ENCODE data around the gene MED28. TPM values are rescaled to one million over a fixed set of nuclear protein-coding genes. Genes with fewer than 3 reads are reported as not detected.

The MED28 gene
- polyA plus RNA-seq, 2 donors = 5.0 to 9.8 TPM

DNA sequence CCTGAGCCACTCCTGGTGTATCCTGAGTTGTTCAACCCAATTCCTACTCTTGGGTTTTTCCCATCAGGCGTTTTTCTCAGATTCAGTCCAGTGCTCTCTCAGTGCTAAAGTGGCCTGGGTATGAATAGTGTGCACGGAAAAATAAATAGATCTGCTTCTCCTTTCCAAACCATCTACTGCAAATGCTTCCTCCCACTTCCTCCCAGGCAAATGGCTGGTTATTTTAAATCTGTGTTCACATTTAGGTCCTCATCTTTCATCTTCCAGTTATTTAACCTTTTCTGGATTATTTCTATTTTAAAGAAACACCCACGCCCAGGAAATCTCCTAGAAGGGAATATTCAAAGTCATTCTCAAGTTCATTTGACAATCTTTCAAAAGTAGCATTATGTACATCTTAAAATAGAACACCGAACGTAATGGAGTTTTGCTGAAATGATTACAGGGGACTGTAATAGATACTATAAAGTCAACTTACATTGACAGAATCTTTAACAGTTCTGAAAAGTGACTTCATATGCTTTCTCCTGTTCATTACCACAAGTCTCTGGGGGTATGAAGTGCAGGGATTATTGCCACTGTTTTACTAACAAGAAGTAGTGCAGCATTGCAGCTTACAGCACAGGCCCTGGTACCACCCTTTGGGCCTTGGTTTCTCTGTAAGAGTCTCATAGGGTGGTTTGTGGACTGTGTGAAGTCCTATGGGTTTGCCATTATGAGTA lies 66.3 kb downstream of the MED28 start:
- 53 to 56% methylated on average over 5 of the region's 5 CpGs for whole genome bisulfite sequencing, 2 donors
- H3K27ac ChIP-seq (ENCODE audit: low read depth in 2 of 2, low read length in 1 of 2) = no peak overlapping the region
- no peaks in the 10 kb centered on the region for H3K27me3 ChIP-seq (ENCODE audit: control insufficient read depth in 1 of 2, insufficient read depth in 2 of 2, low read length in 2 of 2)
- no peak overlapping the region for H3K4me3 ChIP-seq (ENCODE audit: low read depth in 1 of 2, low read length in 2 of 2)
- H3K4me1 ChIP-seq (ENCODE audit: control insufficient read depth in 2 of 2, insufficient read depth in 2 of 2, low read length in 1 of 2) = no peaks in the 10 kb centered on the region
- H3K36me3 ChIP-seq (ENCODE audit: control insufficient read depth in 2 of 2, insufficient read depth in 2 of 2, low read length in 1 of 2) = no peaks in the 10 kb centered on the region
- H3K9me3 ChIP-seq (ENCODE audit: control insufficient read depth in 2 of 2, insufficient read depth in 1 of 2, low read depth in 1 of 2, low read length in 1 of 2) = peaks cover 0 to 3% of the 10 kb centered on the region in 2 donors

DNA sequence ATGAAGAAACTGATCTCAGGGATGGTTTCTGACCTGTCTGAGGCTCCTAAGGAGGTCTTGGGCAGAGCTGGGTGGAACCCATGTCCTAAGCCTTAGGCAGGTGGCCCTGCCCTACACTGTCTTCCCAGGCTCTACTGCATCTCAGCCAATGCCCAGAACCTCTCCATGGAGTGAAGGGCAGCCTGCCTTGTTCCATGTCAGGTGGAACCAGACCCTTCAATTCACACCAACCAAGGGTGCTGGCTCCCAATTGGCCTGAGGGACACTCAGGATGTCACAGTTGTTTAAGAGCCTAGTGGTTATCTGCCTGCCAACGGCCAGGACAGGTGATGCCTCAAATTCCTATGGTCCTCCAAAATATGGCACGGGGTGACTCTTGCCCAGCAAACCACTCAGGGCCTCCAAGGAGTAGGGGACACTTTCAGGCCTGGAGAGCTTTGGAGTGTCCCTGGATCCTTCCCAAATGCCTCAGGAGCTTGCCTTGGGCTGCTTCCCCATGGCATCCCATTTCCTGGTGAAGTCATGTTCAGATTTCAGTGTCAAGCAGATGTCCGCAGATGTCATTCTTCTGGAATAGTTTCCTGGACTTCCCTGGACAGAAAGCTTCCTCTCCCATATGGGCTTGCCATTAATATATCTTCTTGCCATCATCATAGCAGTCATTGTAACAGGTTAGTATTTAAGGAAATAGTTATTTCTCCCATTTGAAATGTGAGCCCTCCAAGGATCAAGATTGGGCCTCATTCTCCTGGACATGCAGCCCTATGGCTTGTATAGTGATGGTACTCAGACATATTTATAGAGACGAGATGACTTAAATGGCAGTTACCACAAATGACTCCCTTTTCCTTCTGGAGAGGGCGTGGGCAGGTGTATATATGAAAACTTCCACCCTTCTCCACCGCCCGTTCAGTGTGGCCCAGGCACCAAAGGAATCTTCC lies 67.1 kb downstream of the MED28 start:
- no peaks in the 10 kb centered on the region for H3K4me1 ChIP-seq (ENCODE audit: control insufficient read depth in 2 of 2, insufficient read depth in 2 of 2, low read length in 1 of 2)
- no peak overlapping the region for H3K27ac ChIP-seq (ENCODE audit: low read depth in 2 of 2, low read length in 1 of 2)
- 63 to 73% methylated on average over 7 of the region's 7 CpGs for WGBS, 2 donors

DNA sequence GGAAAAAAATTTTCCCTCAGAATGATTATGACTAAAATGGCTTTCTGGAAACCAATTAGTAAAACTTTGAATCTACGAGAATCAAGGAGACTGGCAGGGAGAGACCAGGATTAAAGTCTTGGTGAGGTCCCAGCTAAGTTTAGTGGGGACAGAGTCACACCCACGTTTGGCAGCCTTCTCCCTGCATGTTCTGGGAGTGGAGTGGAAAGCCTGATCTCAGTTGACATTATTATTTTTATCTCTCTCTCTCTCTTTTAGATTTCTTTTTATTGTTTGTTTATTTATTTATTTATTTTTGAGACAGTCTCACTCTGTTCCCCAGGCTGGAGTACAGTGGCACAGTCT lies 67.8 kb downstream of the MED28 start:
- Histone ChIP-seq H3K4me3 (ENCODE audit: low read depth in 1 of 2, low read length in 2 of 2) (no peak overlapping the region), H3K36me3 (ENCODE audit: control insufficient read depth in 2 of 2, insufficient read depth in 2 of 2, low read length in 1 of 2) (no peaks in the 10 kb centered on the region), H3K9me3 (ENCODE audit: control insufficient read depth in 2 of 2, insufficient read depth in 1 of 2, low read depth in 1 of 2, low read length in 1 of 2) (peaks cover 0 to 3% of the 10 kb centered on the region in 2 donors), H3K27ac (ENCODE audit: low read depth in 2 of 2, low read length in 1 of 2) (no peak overlapping the region), H3K27me3 (ENCODE audit: control insufficient read depth in 1 of 2, insufficient read depth in 2 of 2, low read length in 2 of 2) (no peaks in the 10 kb centered on the region), H3K4me1 (ENCODE audit: control insufficient read depth in 2 of 2, insufficient read depth in 2 of 2, low read length in 1 of 2) (no peaks in the 10 kb centered on the region)
- 49 to 67% methylated on average over 2 of the region's 2 CpGs for WGBS, 2 donors

More for the DNA sequence above, 67.1 kb downstream of the MED28 start:
- Histone ChIP-seq H3K9me3 (ENCODE audit: control insufficient read depth in 2 of 2, insufficient read depth in 1 of 2, low read depth in 1 of 2, low read length in 1 of 2) (peaks cover 0 to 3% of the 10 kb centered on the region in 2 donors), H3K4me3 (ENCODE audit: low read depth in 1 of 2, low read length in 2 of 2) (no peak overlapping the region), H3K36me3 (ENCODE audit: control insufficient read depth in 2 of 2, insufficient read depth in 2 of 2, low read length in 1 of 2) (no peaks in the 10 kb centered on the region), H3K27me3 (ENCODE audit: control insufficient read depth in 1 of 2, insufficient read depth in 2 of 2, low read length in 2 of 2) (no peaks in the 10 kb centered on the region)

Other genes starting within 250 kb of the MED28 start
- 10 to 100 TPM in 1 of 2 donors, 1 to 10 TPM in 1; 5.5 to 16.0 TPM for gene QDPR, start 102.6 kb upstream of the MED28 start, polyA plus RNA-seq
- gene CLRN2, start 99.5 kb upstream of the MED28 start, polyA plus RNA-seq = not detected
- 10 to 100 TPM in 1 of 2 donors, 1 to 10 TPM in 1; 8.2 to 29.8 TPM for gene LAP3, start 37.4 kb upstream of the MED28 start, polyA plus RNA-seq
- under 1 TPM; 0.07 to 0.14 TPM for gene FAM184B, start 167.0 kb downstream of the MED28 start, polyA plus RNA-seq
- 1 to 10 TPM; 6.5 to 7.3 TPM for gene DCAF16, start 196.1 kb downstream of the MED28 start, polyA plus RNA-seq
- gene NCAPG, start 196.3 kb downstream of the MED28 start, polyA plus RNA-seq = 1 to 10 TPM; 5.6 to 7.0 TPM

All from esophagus (tissue), 2 donors.